Uterus (tissue), 2 donors: ENCODE data around the gene RNF166.

ENCODE experiments used
- CTCF ChIP-seq, 4 experiments: fragments of 200-600 bp in 2 of 4; fragments of 450-650 bp in 2 of 4; sonication (generic) in 2 of 4; IDR thresholded peaks; one replicate each; pipeline ENCODE4 v1.5.1; 2016 to 2019; ENCODE audit warnings: antibody characterized with exemption in 4 of 4, mild to moderate bottlenecking in 2 of 4, moderate library complexity in 1 of 4
- POLR2A ChIP-seq, 2 donors: fragments of 450-650 bp; IDR thresholded peaks; one replicate each; pipeline ENCODE4 v1.6.1; 2016; ENCODE audit warnings: antibody characterized with exemption in 2 of 2, mild to moderate bottlenecking in 1 of 2, moderate library complexity in 1 of 2

- TF ChIP-seq CTCF (IDR thresholded peaks at IDR 0.05) (no peak), POLR2A (IDR thresholded peaks at IDR 0.05) (no peak)
These were observed 20.2 kb downstream of the RNF166 start for GRCh38 chr16:88686062-88686438.
